Measurements from ENCODE around the gene INPP5A.

The INPP5A gene

GRCh38 chr10:132538031-132538789 is 623 bp downstream of the INPP5A start:
- no peak for DNase-seq
- Histone ChIP-seq H3K4me3 (ENCODE audit: low read depth, low read length) (peak overlapping the region; percentile 70), H3K36me3 (replicated peaks) (no peaks in the 10 kb centered on the region), H3K27me3 (replicated peaks) (no peaks in the 10 kb centered on the region), H3K27ac (peak overlapping the region; percentile 37)
- TF ChIP-seq CTCF (IDR thresholded peaks at IDR 0.05; ENCODE audit: low read depth, low read length, missing control alignments), result no peak
- in situ Hi-C loops (cut with HindIII; ENCODE audit: low pct_ligation_motif_present, low sequenced_read_pairs), result no loop called here

DNA sequence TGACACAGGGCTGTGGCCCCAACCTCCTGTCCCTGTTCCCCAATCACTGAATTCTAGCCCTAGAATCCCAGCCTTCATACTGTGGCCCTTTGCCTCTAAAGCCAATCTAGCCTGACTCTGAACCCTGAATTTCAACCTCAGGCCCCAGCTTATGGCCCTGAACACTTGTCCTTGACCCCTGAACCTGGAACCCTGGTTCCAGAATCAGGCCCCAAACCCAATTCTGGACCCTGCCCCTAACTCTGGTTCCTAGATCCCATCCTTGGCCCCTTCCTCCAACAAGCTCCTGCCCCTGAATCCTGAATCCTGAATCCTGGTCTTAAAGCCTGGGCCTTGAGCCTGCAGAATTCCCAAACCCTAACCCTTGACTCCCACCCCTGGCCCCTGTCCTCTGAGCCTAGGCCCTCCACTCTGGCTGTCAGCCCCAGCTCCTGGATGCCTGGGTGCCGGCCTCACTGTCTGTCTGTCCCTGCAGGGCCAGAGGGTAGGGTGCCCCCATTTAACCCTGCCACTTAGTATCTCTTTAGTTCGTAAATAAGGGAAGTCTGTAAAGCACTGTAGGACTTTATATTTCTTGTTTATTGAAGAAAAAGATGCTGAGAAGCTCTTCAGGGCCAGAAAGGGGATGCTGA is 1.3 kb downstream of the INPP5A start:
- DNase-seq, result no peak
- no peak for TF ChIP-seq CTCF (IDR thresholded peaks at IDR 0.05; ENCODE audit: low read depth, low read length, missing control alignments)
- H3K27ac ChIP-seq, result no peak overlapping the region
- H3K27me3 ChIP-seq (replicated peaks), result no peaks in the 10 kb centered on the region
- peak overlapping the region; percentile 70 for H3K4me3 ChIP-seq (ENCODE audit: low read depth, low read length)
- in situ Hi-C loops (cut with HindIII; ENCODE audit: low pct_ligation_motif_present, low sequenced_read_pairs), result no loop called here
- H3K36me3 ChIP-seq (replicated peaks), result no peaks in the 10 kb centered on the region

GRCh38 chr10:132539431-132539839 is 1.8 kb downstream of the INPP5A start:
- no peaks in the 10 kb centered on the region for H3K36me3 ChIP-seq (replicated peaks)
- peak overlapping the region; percentile 44 for H3K27ac ChIP-seq
- peak overlapping the region; percentile 24 for H3K4me3 ChIP-seq (ENCODE audit: low read depth, low read length)
- DNase-seq, result no peak
- in situ Hi-C loops (cut with HindIII; ENCODE audit: low pct_ligation_motif_present, low sequenced_read_pairs), result no loop called here
- no peaks in the 10 kb centered on the region for H3K27me3 ChIP-seq (replicated peaks)
- no peak for TF ChIP-seq CTCF (IDR thresholded peaks at IDR 0.05; ENCODE audit: low read depth, low read length, missing control alignments)

GRCh38 chr10:132539894-132540293 is 2.3 kb downstream of the INPP5A start:
- TF ChIP-seq CTCF (IDR thresholded peaks at IDR 0.05; ENCODE audit: low read depth, low read length, missing control alignments), result no peak
- in situ Hi-C loops (cut with HindIII; ENCODE audit: low pct_ligation_motif_present, low sequenced_read_pairs), result no loop called here
- peak; percentile 67 for DNase-seq
- H3K27ac ChIP-seq, result peak overlapping the region; percentile 44
- H3K27me3 ChIP-seq (replicated peaks), result no peaks in the 10 kb centered on the region
- H3K4me3 ChIP-seq (ENCODE audit: low read depth, low read length), result peak overlapping the region; percentile 24
- no peaks in the 10 kb centered on the region for H3K36me3 ChIP-seq (replicated peaks)

GRCh38 chr10:132540456-132540855 is 2.9 kb downstream of the INPP5A start:
- peak overlapping the region; percentile 44 for H3K27ac ChIP-seq

More at GRCh38 chr10:132540456-132540855, 2.9 kb downstream of the INPP5A start:
- DNase-seq, result peak; percentile 51
- in situ Hi-C loops (cut with HindIII; ENCODE audit: low pct_ligation_motif_present, low sequenced_read_pairs), result no loop called here
- Histone ChIP-seq H3K36me3 (replicated peaks) (no peaks in the 10 kb centered on the region), H3K27me3 (replicated peaks) (no peaks in the 10 kb centered on the region), H3K4me3 (ENCODE audit: low read depth, low read length) (peak overlapping the region; percentile 24)
- TF ChIP-seq CTCF (IDR thresholded peaks at IDR 0.05; ENCODE audit: low read depth, low read length, missing control alignments), result peak; percentile 66
